SK-N-SH (cell line): ENCODE measurements around the gene AMPD2. TPM values are rescaled to one million over a fixed set of nuclear protein-coding genes. Genes with fewer than 3 reads are reported as not detected.

ENCODE experiments used
- CTCF ChIA-PET: fragments of 300-600, 350-600 bp; formaldehyde crosslinking; extraction: SDS; loops from one replicate; lab custom pipeline; 2021; lab: Yijun Ruan, JAX
- POLR2A ChIA-PET: fragments of 350-600 bp; sonication (Branson Sonifier 250); formaldehyde crosslinking; extraction: SDS; loops from one replicate; lab custom pipeline; 2020; ENCODE audit warnings: antibody characterized with exemption, inconsistent platforms; lab: Yijun Ruan, JAX
- DNase-seq: peaks from one replicate; pipeline ENCODE4 v3.0.0; 2012
- H2AFZ ChIP-seq: fragments of 200-600 bp; sonication (generic); 2 replicates; pipeline ENCODE4 v1.8.1; 2016; ENCODE audit warnings: antibody characterized with exemption, mild to moderate bottlenecking, low read depth
- H3F3A ChIP-seq: fragments of 200-600 bp; sonication (generic); replicated peaks from 2 replicates; pipeline ENCODE3; 2016; ENCODE audit warnings: antibody characterized with exemption, mild to moderate bottlenecking; ENCODE audit not compliant: insufficient read depth
- H3K27ac ChIP-seq, 2 experiments: fragments of 200-500 bp in 1 of 2; fragments of 200-600 bp in 1 of 2; sonication (Bioruptor generic) in 1 of 2; sonication (generic), shearing (Covaris generic) in 1 of 2; 2 replicates each; pipeline versions ENCODE4 v1.5.1 to v1.6.1; 2014 to 2016; ENCODE audit warnings: low read depth in 2 of 2, inconsistent platforms in 1 of 2, low read length in 1 of 2, mild to moderate bottlenecking in 1 of 2, mixed read lengths in 1 of 2
- H3K27me3 ChIP-seq: fragments of 200-600 bp; sonication (generic), shearing (Covaris generic); 2 replicates; pipeline ENCODE4 v1.6.1; 2016; ENCODE audit warnings: mixed run types; ENCODE audit not compliant: insufficient read depth
- H3K36me3 ChIP-seq, 2 experiments: fragments of 200-500 bp in 1 of 2; fragments of 200-600 bp in 1 of 2; sonication (Bioruptor generic) in 1 of 2; sonication (generic) in 1 of 2; replicated peaks in 1 of 2; 2 replicates each; pipeline versions ENCODE3 to v1.5.1; 2014 to 2016; ENCODE audit warnings: low read length in 1 of 2, mild to moderate bottlenecking in 1 of 2; ENCODE audit not compliant: insufficient read depth in 2 of 2, control insufficient read depth in 1 of 2
- H3K4me1 ChIP-seq, 2 experiments: fragments of 200-500 bp in 1 of 2; fragments of 200-600 bp in 1 of 2; sonication (Bioruptor generic) in 1 of 2; sonication (generic), shearing (Covaris generic) in 1 of 2; 2 replicates each; pipeline versions ENCODE4 v1.5.1 to v1.6.1; 2014 to 2016; ENCODE audit warnings: low read depth in 1 of 2, low read length in 1 of 2, mixed run types in 1 of 2; ENCODE audit not compliant: insufficient read depth in 2 of 2, control insufficient read depth in 1 of 2
- H3K4me2 ChIP-seq: fragments of 200-600 bp; sonication (generic), shearing (Covaris generic); 2 replicates; pipeline ENCODE4 v1.6.1; 2017; ENCODE audit warnings: mixed run types
- H3K4me3 ChIP-seq, 2 experiments: fragments of 200-500 bp in 1 of 2; fragments of 200-600 bp in 1 of 2; sonication (Bioruptor generic) in 1 of 2; sonication (generic), shearing (Covaris generic) in 1 of 2; 2 replicates each; pipeline versions ENCODE4 v1.5.1 to v1.8.1; 2014 to 2016; ENCODE audit warnings: low read depth in 2 of 2, inconsistent platforms in 1 of 2, low read length in 1 of 2, mild to moderate bottlenecking in 1 of 2, mixed read lengths in 1 of 2, moderate library complexity in 1 of 2
- H3K79me2 ChIP-seq: fragments of 200-600 bp; sonication (generic); 2 replicates; pipeline ENCODE4 v1.8.1; 2017; ENCODE audit warnings: mild to moderate bottlenecking; ENCODE audit not compliant: insufficient read depth
- H3K9ac ChIP-seq: fragments of 200-600 bp; sonication (generic); 2 replicates; pipeline ENCODE4 v1.6.1; 2017; ENCODE audit warnings: mixed run types
- H3K9me2 ChIP-seq: fragments of 200-600 bp; sonication (generic); 2 replicates; pipeline ENCODE4 v1.6.1; 2017; ENCODE audit warnings: mixed run types
- H3K9me3 ChIP-seq: fragments of 200-600 bp; sonication (generic); 2 replicates; pipeline ENCODE4 v1.6.1; 2017; ENCODE audit warnings: mixed run types, mild to moderate bottlenecking, moderate library complexity
- H4K20me1 ChIP-seq: fragments of 200-600 bp; sonication (generic); 2 replicates; pipeline ENCODE4 v1.6.1; 2017; ENCODE audit warnings: mild to moderate bottlenecking, mixed run types; ENCODE audit not compliant: insufficient read depth
- CHD2 ChIP-seq: fragments of 150-350 bp; IDR thresholded peaks from 2 replicates; pipeline ENCODE4 v1.6.1; 2018; ENCODE audit warnings: low read length; ENCODE audit not compliant: partially characterized antibody
- ELF1 ChIP-seq: IDR thresholded peaks from 2 replicates; pipeline ENCODE4 v1.4.0; 2012
- EP300 ChIP-seq, 2 experiments: IDR thresholded peaks; 2 replicates each; pipeline versions ENCODE4 v1.4.0 to v1.6.1; 2012; ENCODE audit warnings: borderline replicate concordance in 1 of 2, low read depth in 1 of 2, low read length in 1 of 2
- EZH2phosphoT487 ChIP-seq: fragments of 200-600 bp; sonication (generic); IDR thresholded peaks from 2 replicates; pipeline ENCODE4 v1.6.1; 2017; ENCODE audit warnings: low read depth, mixed run types, mild to moderate bottlenecking, antibody characterized with exemption, moderate library complexity, borderline replicate concordance
- FOXJ3 ChIP-seq: sonication (generic); formaldehyde crosslinking; IDR thresholded peaks from 2 replicates; pipeline ENCODE4 v1.5.1; 2020; ENCODE audit warnings: mild to moderate bottlenecking, missing genetic modification reagents
- GABPA ChIP-seq: IDR thresholded peaks from 2 replicates; pipeline ENCODE4 v1.4.0; 2012; ENCODE audit warnings: low read depth, mild to moderate bottlenecking
- GATA2 ChIP-seq: sonication (generic); formaldehyde crosslinking; IDR thresholded peaks from 2 replicates; pipeline ENCODE4 v1.5.0; 2020; ENCODE audit warnings: mild to moderate bottlenecking, missing genetic modification reagents
- MEF2A ChIP-seq: IDR thresholded peaks from 2 replicates; pipeline ENCODE4 v1.4.0; 2012; ENCODE audit warnings: low read depth, borderline replicate concordance
- MXI1 ChIP-seq: IDR thresholded peaks from 2 replicates; pipeline ENCODE4 v1.6.1; 2012; ENCODE audit warnings: mild to moderate bottlenecking, low read depth, low read length, improper control_type of control experiment
- NRF1 ChIP-seq: IDR thresholded peaks from 2 replicates; pipeline ENCODE4 v1.6.1; 2012; ENCODE audit warnings: low read depth, mild to moderate bottlenecking, low read length
- POLR2AphosphoS5 ChIP-seq: IDR thresholded peaks from 2 replicates; pipeline ENCODE4 v1.6.1; 2012; ENCODE audit warnings: low read depth, low read length
- RAD21 ChIP-seq: IDR thresholded peaks from 2 replicates; pipeline ENCODE4 v1.6.1; 2012; ENCODE audit warnings: mild to moderate bottlenecking, low read length
- RCOR1 ChIP-seq: fragments of 150-350 bp; IDR thresholded peaks from 2 replicates; pipeline ENCODE4 v1.6.1; 2017; ENCODE audit warnings: antibody characterized with exemption, low read length
- RXRA ChIP-seq: IDR thresholded peaks from 2 replicates; pipeline ENCODE4 v1.4.0; 2012; ENCODE audit warnings: low read depth, mild to moderate bottlenecking, borderline replicate concordance
- SIN3A ChIP-seq: IDR thresholded peaks from 2 replicates; pipeline ENCODE4 v1.6.1; 2012; ENCODE audit warnings: low read depth, mild to moderate bottlenecking, low read length, moderate library complexity, borderline replicate concordance
- TCF12 ChIP-seq: IDR thresholded peaks from 2 replicates; pipeline ENCODE4 v1.4.0; 2012
- TEAD4 ChIP-seq: IDR thresholded peaks from 2 replicates; pipeline ENCODE4 v1.4.0; 2012; ENCODE audit warnings: mild to moderate bottlenecking, borderline replicate concordance; ENCODE audit not compliant: insufficient read depth
- YY1 ChIP-seq: IDR thresholded peaks from 2 replicates; pipeline ENCODE4 v1.4.0; 2012; ENCODE audit warnings: low read depth, mild to moderate bottlenecking
- WGBS: methylation state at CpG from one replicate; pipeline ENCODE4 v1.1.6; 2017; ENCODE audit warnings: low lambda C conversion rate; 5-methylcytosine and 5-hydroxymethylcytosine counted together
- polyA plus RNA-seq, 3 experiments: library from polyadenylated mRNA; depleted of rRNA; stranded (reverse); fragments of >200 nt; gene quantifications; 2 replicates each; pipeline ENCODE4 v1.2.3, GENCODE V29; 2012
- TF ChIP-seq, protein P1 (sequence below): IDR thresholded peaks from 2 replicates; pipeline ENCODE4 v1.6.1; 2012; ENCODE audit warnings: mild to moderate bottlenecking, low read depth, low read length, moderate library complexity
- TF ChIP-seq, protein P2 (sequence below): IDR thresholded peaks from 2 replicates; pipeline ENCODE4; 2012

Gene AMPD2
- polyA plus RNA-seq, 1 of the 3 experiments (the other 2 are of a cell fraction): 59.1 TPM

DNA sequence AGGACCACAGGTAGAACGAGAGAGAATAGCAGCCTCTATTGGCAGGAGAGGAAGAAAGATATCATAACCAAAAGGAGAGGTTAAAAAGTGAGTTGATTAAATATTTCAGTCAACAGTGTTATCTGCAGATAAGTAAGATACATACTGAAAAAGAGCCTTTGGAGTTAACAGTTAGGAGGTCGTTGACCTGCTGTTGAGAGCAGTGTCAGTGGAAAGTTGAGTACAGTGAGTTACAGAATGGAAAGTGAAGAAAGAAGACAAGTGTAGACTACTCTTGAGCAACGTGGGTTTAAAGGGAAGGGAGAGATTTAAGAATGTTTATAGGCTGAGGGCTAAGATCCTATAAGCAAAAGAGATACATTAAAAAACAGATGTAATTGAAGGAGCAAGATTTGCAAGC is 30.5 kb upstream of the AMPD2 start:
- CTCF ChIA-PET: no interaction called here
- H3K9me3 ChIP-seq: no peaks in the 10 kb centered on the region
- TF ChIP-seq, protein P1, sequence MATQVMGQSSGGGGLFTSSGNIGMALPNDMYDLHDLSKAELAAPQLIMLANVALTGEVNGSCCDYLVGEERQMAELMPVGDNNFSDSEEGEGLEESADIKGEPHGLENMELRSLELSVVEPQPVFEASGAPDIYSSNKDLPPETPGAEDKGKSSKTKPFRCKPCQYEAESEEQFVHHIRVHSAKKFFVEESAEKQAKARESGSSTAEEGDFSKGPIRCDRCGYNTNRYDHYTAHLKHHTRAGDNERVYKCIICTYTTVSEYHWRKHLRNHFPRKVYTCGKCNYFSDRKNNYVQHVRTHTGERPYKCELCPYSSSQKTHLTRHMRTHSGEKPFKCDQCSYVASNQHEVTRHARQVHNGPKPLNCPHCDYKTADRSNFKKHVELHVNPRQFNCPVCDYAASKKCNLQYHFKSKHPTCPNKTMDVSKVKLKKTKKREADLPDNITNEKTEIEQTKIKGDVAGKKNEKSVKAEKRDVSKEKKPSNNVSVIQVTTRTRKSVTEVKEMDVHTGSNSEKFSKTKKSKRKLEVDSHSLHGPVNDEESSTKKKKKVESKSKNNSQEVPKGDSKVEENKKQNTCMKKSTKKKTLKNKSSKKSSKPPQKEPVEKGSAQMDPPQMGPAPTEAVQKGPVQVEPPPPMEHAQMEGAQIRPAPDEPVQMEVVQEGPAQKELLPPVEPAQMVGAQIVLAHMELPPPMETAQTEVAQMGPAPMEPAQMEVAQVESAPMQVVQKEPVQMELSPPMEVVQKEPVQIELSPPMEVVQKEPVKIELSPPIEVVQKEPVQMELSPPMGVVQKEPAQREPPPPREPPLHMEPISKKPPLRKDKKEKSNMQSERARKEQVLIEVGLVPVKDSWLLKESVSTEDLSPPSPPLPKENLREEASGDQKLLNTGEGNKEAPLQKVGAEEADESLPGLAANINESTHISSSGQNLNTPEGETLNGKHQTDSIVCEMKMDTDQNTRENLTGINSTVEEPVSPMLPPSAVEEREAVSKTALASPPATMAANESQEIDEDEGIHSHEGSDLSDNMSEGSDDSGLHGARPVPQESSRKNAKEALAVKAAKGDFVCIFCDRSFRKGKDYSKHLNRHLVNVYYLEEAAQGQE: no peak

DNA sequence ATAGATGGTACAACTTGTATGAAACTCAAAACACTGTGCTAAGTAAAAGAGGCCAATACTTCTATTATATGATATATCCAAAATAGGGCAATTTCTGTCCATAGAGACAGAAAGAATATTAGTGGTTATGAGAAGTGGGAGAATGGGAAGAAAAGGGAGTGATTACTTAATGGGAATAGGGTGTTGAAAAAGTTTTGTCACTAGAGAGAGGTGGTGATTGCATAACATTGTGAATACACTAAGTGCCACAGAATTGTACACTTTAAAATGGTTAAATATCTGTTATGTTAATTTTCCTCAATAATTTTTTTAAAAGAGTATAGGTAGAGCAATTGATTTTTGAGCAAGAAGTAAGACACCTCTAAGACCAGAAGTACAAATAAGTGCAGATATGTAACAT is 30.0 kb upstream of the AMPD2 start:
- Histone ChIP-seq H3K9ac (no peak overlapping the region), H3K27me3 (no peaks in the 10 kb centered on the region), H2AFZ (no peak overlapping the region), H3K27ac (no peak overlapping the region), H3K4me2 (no peak overlapping the region), H3K79me2 (peaks cover 28% of the 10 kb centered on the region), H3K4me1 (peaks cover 0 to under 1% of the 10 kb centered on the region in 2 experiments; a peak in 1 of 4 replicates), H4K20me1 (no peaks in the 10 kb centered on the region), H3K9me2 (no peaks in the 10 kb centered on the region), H3K9me3 (no peaks in the 10 kb centered on the region), H3F3A (peaks cover 6% of the 10 kb centered on the region), H3K4me3 (no peak overlapping the region), H3K36me3 (peaks cover 83 to 87% of the 10 kb centered on the region in 2 experiments)
- TF ChIP-seq FOXJ3 (CRISPR knock-in tag): no peak
- CTCF ChIA-PET: interaction anchor here (0.8 kb wide), 1 partner anchor 49 kb away, joined by 6 read pairs; no protein-coding TSS in a partner anchor
- POLR2A ChIA-PET: interaction anchor here (0.6 kb wide), 1 partner anchor 21 kb away, joined by 3 read pairs; no protein-coding TSS in a partner anchor
- DNase-seq: no peak

More for the DNA sequence above, 30.5 kb upstream of the AMPD2 start:
- peaks cover 86 to 90% of the 10 kb centered on the region in 2 experiments for H3K36me3 ChIP-seq
- peaks cover 32% of the 10 kb centered on the region for H3K79me2 ChIP-seq
- no peak overlapping the region for H3K9ac ChIP-seq
- no peaks in the 10 kb centered on the region for H4K20me1 ChIP-seq
- no peak overlapping the region for H2AFZ ChIP-seq
- no peaks in the 10 kb centered on the region for H3K9me2 ChIP-seq
- POLR2A ChIA-PET: no interaction called here
- WGBS: 94% methylated on average over 3 of the region's 3 CpGs
- DNase-seq: no peak
- no peaks in the 10 kb centered on the region for H3K27me3 ChIP-seq
- no peak overlapping the region for H3K4me2 ChIP-seq
- peaks cover 6% of the 10 kb centered on the region for H3F3A ChIP-seq
- no peaks in the 10 kb centered on the region for H3K4me1 ChIP-seq
- H3K4me3 ChIP-seq: no peak overlapping the region
- H3K27ac ChIP-seq: no peak overlapping the region

GRCh38 chr1:109592916-109593315 is 26.7 kb upstream of the AMPD2 start:
- Histone ChIP-seq H3F3A (peaks cover 6% of the 10 kb centered on the region), H3K27me3 (no peaks in the 10 kb centered on the region), H2AFZ (no peak overlapping the region), H3K79me2 (peaks cover 23% of the 10 kb centered on the region; the same call in 1 of the 2 replicates), H3K27ac (no peak overlapping the region; a peak in 1 of 4 replicates), H3K9ac (no peak overlapping the region), H3K4me3 (no peak overlapping the region), H3K9me2 (no peaks in the 10 kb centered on the region), H3K4me2 (no peak overlapping the region), H3K4me1 (peaks cover 0 to 11% of the 10 kb centered on the region in 2 experiments; a peak in 1 of 4 replicates), H3K36me3 (peaks cover 69 to 70% of the 10 kb centered on the region in 2 experiments), H4K20me1 (no peaks in the 10 kb centered on the region), H3K9me3 (no peaks in the 10 kb centered on the region)
- no peak for DNase-seq
- POLR2A ChIA-PET: no interaction called here
- CTCF ChIA-PET: interaction anchor here (1.0 kb wide), 1 partner anchor 57 kb away, joined by 4 read pairs; no protein-coding TSS in a partner anchor
- TF ChIP-seq CHD2: no peak
- TF ChIP-seq RAD21: no peak
- no peak for TF ChIP-seq MEF2A
- TF ChIP-seq FOXJ3 (CRISPR knock-in tag): no peak
- TF ChIP-seq YY1: no peak
- TF ChIP-seq TCF12: no peak
- TF ChIP-seq EZH2phosphoT487: no peak
- no peak for TF ChIP-seq RCOR1
- TF ChIP-seq RXRA: no peak
- no peak for TF ChIP-seq MXI1
- no peak for TF ChIP-seq GATA2 (CRISPR knock-in tag)
- TF ChIP-seq NRF1: no peak
- TF ChIP-seq GABPA: no peak
- TF ChIP-seq TEAD4: no peak
- no peak for TF ChIP-seq SIN3A
- no peak for TF ChIP-seq ELF1
- TF ChIP-seq, protein P2, sequence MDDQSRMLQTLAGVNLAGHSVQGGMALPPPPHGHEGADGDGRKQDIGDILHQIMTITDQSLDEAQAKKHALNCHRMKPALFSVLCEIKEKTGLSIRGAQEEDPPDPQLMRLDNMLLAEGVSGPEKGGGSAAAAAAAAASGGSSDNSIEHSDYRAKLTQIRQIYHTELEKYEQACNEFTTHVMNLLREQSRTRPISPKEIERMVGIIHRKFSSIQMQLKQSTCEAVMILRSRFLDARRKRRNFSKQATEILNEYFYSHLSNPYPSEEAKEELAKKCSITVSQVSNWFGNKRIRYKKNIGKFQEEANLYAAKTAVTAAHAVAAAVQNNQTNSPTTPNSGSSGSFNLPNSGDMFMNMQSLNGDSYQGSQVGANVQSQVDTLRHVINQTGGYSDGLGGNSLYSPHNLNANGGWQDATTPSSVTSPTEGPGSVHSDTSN: no peak
- no peak for TF ChIP-seq EP300 (IDR thresholded peaks at IDR 0.05; ENCODE audit: borderline replicate concordance in 1 of 2, low read depth in 1 of 2, low read length in 1 of 2)
- no peak for TF ChIP-seq POLR2AphosphoS5
